HepG2 (cell line): ENCODE data around the gene IL17RB. TPM values are rescaled to one million over a fixed set of nuclear protein-coding genes. Genes with fewer than 3 reads are reported as not detected.
A peak's percentile ranks its signal among the peaks of the same experiment; 100 is the strongest.

ENCODE experiments used
- CC2D1A ChIP-seq: sonication (generic); formaldehyde crosslinking; IDR thresholded peaks from 2 replicates; pipeline ENCODE4 v1.8.1; 2023; ENCODE audit warnings: mild to moderate bottlenecking, missing genetic modification reagents
- HNF4G ChIP-seq, 2 experiments: sonication (generic) in 1 of 2; formaldehyde crosslinking in 1 of 2; IDR thresholded peaks; 2 replicates each; pipeline versions ENCODE4 v1.4.0 to v1.6.1; 2011 to 2020; ENCODE audit warnings: borderline replicate concordance in 2 of 2, low read depth in 2 of 2, mild to moderate bottlenecking in 2 of 2, low read length in 1 of 2, missing genetic modification reagents in 1 of 2, moderate library complexity in 1 of 2
- KAT8 ChIP-seq: IDR thresholded peaks from 2 replicates; pipeline ENCODE4 v1.6.1; 2016; ENCODE audit warnings: missing genetic modification reagents, missing compliant biosample characterization
- NFE2L2 ChIP-seq: fragments of 150-350 bp; IDR thresholded peaks from 2 replicates; pipeline ENCODE4 v1.6.1; 2014; ENCODE audit warnings: low read length
- POLR2A ChIP-seq, 2 experiments: IDR thresholded peaks; 2 replicates each; pipeline ENCODE4 v1.6.1; 2011; ENCODE audit warnings: low read depth in 2 of 2, low read length in 2 of 2, mild to moderate bottlenecking in 1 of 2, moderate library complexity in 1 of 2; ENCODE audit not compliant: insufficient read depth in 1 of 2
- REL ChIP-seq: sonication (generic); formaldehyde crosslinking; conservative IDR thresholded peaks from 2 replicates; pipeline ENCODE4 v1.8.0; 2022; ENCODE audit warnings: mild to moderate bottlenecking, missing genetic modification reagents, moderate library complexity
- RXRA ChIP-seq: sonication (generic); formaldehyde crosslinking; IDR thresholded peaks from 2 replicates; pipeline ENCODE4 v1.5.1; 2020; ENCODE audit warnings: missing genetic modification reagents
- SAP130 ChIP-seq: IDR thresholded peaks from 2 replicates; pipeline ENCODE4 v1.6.1; 2016; ENCODE audit warnings: low read depth
- SNAPC5 ChIP-seq: sonication (generic); formaldehyde crosslinking; IDR thresholded peaks from 2 replicates; pipeline ENCODE4 v1.8.1; 2023; ENCODE audit warnings: mild to moderate bottlenecking, missing genetic modification reagents, borderline replicate concordance
- USF2 ChIP-seq, 2 experiments: sonication (generic) in 1 of 2; formaldehyde crosslinking in 1 of 2; IDR thresholded peaks; 2 replicates each; pipeline versions ENCODE4 v1.5.1 to v1.6.1; 2011 to 2020; ENCODE audit warnings: borderline replicate concordance in 1 of 2, low read depth in 1 of 2, low read length in 1 of 2, mild to moderate bottlenecking in 1 of 2, missing genetic modification reagents in 1 of 2, moderate library complexity in 1 of 2
- ZNF281 ChIP-seq: sonication (generic); formaldehyde crosslinking; IDR thresholded peaks from 2 replicates; pipeline ENCODE4 v1.4.0; 2020; ENCODE audit warnings: missing genetic modification reagents, borderline replicate concordance
- ZNF331 ChIP-seq: sonication (generic); formaldehyde crosslinking; IDR thresholded peaks from 2 replicates; pipeline ENCODE4 v1.4.0; 2020; ENCODE audit warnings: missing genetic modification reagents
- ZNF335 ChIP-seq: sonication (generic); formaldehyde crosslinking; IDR thresholded peaks from 2 replicates; pipeline ENCODE4 v1.4.0; 2020; ENCODE audit warnings: missing genetic modification reagents
- ZNF619 ChIP-seq: sonication (generic); formaldehyde crosslinking; IDR thresholded peaks from 2 replicates; pipeline ENCODE4 v1.4.0; 2020; ENCODE audit warnings: mild to moderate bottlenecking, missing genetic modification reagents
- ZNF776 ChIP-seq: sonication (generic); formaldehyde crosslinking; IDR thresholded peaks from 2 replicates; pipeline ENCODE4 v1.4.0; 2020; ENCODE audit warnings: mild to moderate bottlenecking, missing genetic modification reagents
- ZNF879 ChIP-seq: sonication (generic); formaldehyde crosslinking; IDR thresholded peaks from 2 replicates; pipeline ENCODE4 v1.8.1; 2023; ENCODE audit warnings: missing genetic modification reagents
- polyA plus RNA-seq, 8 experiments: library from polyadenylated mRNA; depleted of rRNA in 3 of 8; stranded (reverse) in 7 of 8; unstranded in 1 of 8; fragments of >200 nt; fragmentation: Illumina TruSeq in 4 of 8; extraction: Trizol in 4 of 8; gene quantifications; 2 replicates each; pipeline versions ENCODE4 v1.2.1 to v1.2.3, GENCODE V29; 2011 to 2016; ENCODE audit warnings: low read depth in 4 of 8, missing spikeins in 1 of 8, mixed read lengths in 1 of 8; ENCODE audit not compliant: insufficient read depth in 1 of 8
- total RNA-seq, 5 experiments: library from RNA; depleted of rRNA; stranded (reverse); fragments of >200 nt; fragmentation: Illumina TruSeq; extraction: Trizol; gene quantifications; 2 replicates each; pipeline ENCODE4 v1.2.3, GENCODE V29; 2016; ENCODE audit warnings: low read depth in 1 of 5
- TF ChIP-seq, protein P1 (sequence below): sonication (generic); formaldehyde crosslinking; IDR thresholded peaks from 2 replicates; pipeline ENCODE4 v1.4.0; 2020; ENCODE audit warnings: mild to moderate bottlenecking, missing genetic modification reagents, borderline replicate concordance

Gene IL17RB
- total and polyA plus RNA-seq, 2 of the 13 experiments (the other 11 are each of a cell fraction or from before 2014, with no cell fraction given): 130 to 190 TPM

- TF ChIP-seq, protein P1, sequence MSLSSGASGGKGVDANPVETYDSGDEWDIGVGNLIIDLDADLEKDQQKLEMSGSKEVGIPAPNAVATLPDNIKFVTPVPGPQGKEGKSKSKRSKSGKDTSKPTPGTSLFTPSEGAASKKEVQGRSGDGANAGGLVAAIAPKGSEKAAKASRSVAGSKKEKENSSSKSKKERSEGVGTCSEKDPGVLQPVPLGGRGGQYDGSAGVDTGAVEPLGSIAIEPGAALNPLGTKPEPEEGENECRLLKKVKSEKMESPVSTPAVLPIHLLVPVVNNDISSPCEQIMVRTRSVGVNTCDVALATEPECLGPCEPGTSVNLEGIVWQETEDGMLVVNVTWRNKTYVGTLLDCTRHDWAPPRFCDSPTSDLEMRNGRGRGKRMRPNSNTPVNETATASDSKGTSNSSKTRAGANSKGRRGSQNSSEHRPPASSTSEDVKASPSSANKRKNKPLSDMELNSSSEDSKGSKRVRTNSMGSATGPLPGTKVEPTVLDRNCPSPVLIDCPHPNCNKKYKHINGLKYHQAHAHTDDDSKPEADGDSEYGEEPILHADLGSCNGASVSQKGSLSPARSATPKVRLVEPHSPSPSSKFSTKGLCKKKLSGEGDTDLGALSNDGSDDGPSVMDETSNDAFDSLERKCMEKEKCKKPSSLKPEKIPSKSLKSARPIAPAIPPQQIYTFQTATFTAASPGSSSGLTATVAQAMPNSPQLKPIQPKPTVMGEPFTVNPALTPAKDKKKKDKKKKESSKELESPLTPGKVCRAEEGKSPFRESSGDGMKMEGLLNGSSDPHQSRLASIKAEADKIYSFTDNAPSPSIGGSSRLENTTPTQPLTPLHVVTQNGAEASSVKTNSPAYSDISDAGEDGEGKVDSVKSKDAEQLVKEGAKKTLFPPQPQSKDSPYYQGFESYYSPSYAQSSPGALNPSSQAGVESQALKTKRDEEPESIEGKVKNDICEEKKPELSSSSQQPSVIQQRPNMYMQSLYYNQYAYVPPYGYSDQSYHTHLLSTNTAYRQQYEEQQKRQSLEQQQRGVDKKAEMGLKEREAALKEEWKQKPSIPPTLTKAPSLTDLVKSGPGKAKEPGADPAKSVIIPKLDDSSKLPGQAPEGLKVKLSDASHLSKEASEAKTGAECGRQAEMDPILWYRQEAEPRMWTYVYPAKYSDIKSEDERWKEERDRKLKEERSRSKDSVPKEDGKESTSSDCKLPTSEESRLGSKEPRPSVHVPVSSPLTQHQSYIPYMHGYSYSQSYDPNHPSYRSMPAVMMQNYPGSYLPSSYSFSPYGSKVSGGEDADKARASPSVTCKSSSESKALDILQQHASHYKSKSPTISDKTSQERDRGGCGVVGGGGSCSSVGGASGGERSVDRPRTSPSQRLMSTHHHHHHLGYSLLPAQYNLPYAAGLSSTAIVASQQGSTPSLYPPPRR (CRISPR knock-in tag): peak; percentile 20; the same call in 1 of the 2 replicates
- TF ChIP-seq ZNF331 (CRISPR knock-in tag) (peak; percentile 43; the same call in 1 of the 2 replicates), ZNF335 (CRISPR knock-in tag) (no peak), SNAPC5 (CRISPR knock-in tag) (no peak), CC2D1A (no peak), ZNF281 (CRISPR knock-in tag) (peak; percentile 30; the same call in 1 of the 2 replicates), HNF4G (IDR thresholded peaks at IDR 0.05; ENCODE audit: borderline replicate concordance, low read depth, low read length) (peak; percentile 86), HNF4G (CRISPR knock-in tag; IDR thresholded peaks at IDR 0.05; ENCODE audit: borderline replicate concordance, low read depth) (peak; percentile 60; the same call in 1 of the 2 replicates), NFE2L2 (no peak), USF2 (IDR thresholded peaks at IDR 0.05; ENCODE audit: low read depth, low read length) (no peak), USF2 (CRISPR knock-in tag; IDR thresholded peaks at IDR 0.05; ENCODE audit: borderline replicate concordance) (no peak), ZNF619 (CRISPR knock-in tag) (no peak; the same call in 1 of the 2 replicates), REL (no peak), RXRA (0 out of 2 replicates have a peak, but pooled peaks have one; percentile 37), KAT8 (CRISPR knock-in tag) (0 out of 2 replicates have a peak, but pooled peaks have one; percentile 21), ZNF879 (CRISPR knock-in tag) (no peak), SAP130 (CRISPR knock-in tag) (peak; percentile 33; the same call in 1 of the 2 replicates), ZNF776 (CRISPR knock-in tag) (0 out of 2 replicates have a peak, but pooled peaks have one; percentile 7), POLR2A (IDR thresholded peaks at IDR 0.05; ENCODE audit: insufficient read depth in 1 of 2, low read depth in 2 of 2, low read length in 2 of 2) (peak in 1 of 2 experiments; percentile 51; a peak in 3 of 4 replicates)
Measured at GRCh38 chr3:53818221-53819162, 27.9 kb upstream of the IL17RB start (continued).
